NT2/D1 (cell line): ENCODE data around the gene ABLIM1.

ENCODE experiments used
- YY1 ChIP-seq: IDR thresholded peaks from 2 replicates; pipeline ENCODE4 v1.6.1; 2011; ENCODE audit not compliant: insufficient read length, insufficient read depth
- ZNF274 ChIP-seq: IDR thresholded peaks from 2 replicates; pipeline ENCODE4 v1.6.1; 2011; ENCODE audit warnings: mild to moderate bottlenecking, low read depth, low read length

- no peak for TF ChIP-seq YY1
- TF ChIP-seq ZNF274 = no peak
These were observed 255.8 kb downstream of the ABLIM1 start for GRCh38 chr10:114402233-114402632.
